HFF-Myc (cell line): Measurements from ENCODE around the gene AKAP6.
"Not testable (repeated sequence)": the region's sequence is repeated elsewhere in the genome, so short reads cannot be mapped to it uniquely, and the experiment has no call there.

ENCODE experiments used
- DNase-seq: peaks from one replicate; pipeline ENCODE4 v3.0.0-alpha.2; 2011; ENCODE audit warnings: low read depth; ENCODE audit errors: extremely low read depth
- H3K4me3 ChIP-seq: replicated peaks from 2 replicates; pipeline ENCODE4 v1.5.1; 2011; ENCODE audit warnings: low read depth, mild to moderate bottlenecking, control low read depth, low read length
- TF ChIP-seq, protein P1 (sequence below): IDR thresholded peaks from 2 replicates; pipeline ENCODE4 v1.5.1; 2012; ENCODE audit warnings: mild to moderate bottlenecking, low read depth, low read length, control low read depth; ENCODE audit errors: missing control alignments

Gene AKAP6

DNA sequence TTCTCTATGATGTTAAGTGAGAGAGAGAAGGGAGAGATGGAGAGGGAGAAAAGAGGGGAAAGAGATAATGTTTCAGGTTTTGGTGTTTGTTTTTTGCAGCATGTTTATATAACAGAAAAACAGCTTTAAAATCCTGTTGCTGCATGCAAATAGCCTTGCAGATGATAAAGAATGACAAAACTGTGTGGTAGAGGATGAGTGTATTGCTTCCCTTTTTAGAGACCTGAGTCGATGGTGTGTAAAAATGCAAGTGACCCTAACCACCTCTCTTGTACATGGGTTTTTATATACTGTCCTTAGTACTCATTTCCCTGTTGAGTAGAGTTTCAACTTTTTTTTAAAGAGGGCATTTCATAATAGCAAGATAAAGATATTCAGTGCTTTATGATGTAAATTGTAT is 249.1 kb downstream of the AKAP6 start:
- no peak for DNase-seq
- no peak overlapping the region for H3K4me3 ChIP-seq
- TF ChIP-seq, protein P1, sequence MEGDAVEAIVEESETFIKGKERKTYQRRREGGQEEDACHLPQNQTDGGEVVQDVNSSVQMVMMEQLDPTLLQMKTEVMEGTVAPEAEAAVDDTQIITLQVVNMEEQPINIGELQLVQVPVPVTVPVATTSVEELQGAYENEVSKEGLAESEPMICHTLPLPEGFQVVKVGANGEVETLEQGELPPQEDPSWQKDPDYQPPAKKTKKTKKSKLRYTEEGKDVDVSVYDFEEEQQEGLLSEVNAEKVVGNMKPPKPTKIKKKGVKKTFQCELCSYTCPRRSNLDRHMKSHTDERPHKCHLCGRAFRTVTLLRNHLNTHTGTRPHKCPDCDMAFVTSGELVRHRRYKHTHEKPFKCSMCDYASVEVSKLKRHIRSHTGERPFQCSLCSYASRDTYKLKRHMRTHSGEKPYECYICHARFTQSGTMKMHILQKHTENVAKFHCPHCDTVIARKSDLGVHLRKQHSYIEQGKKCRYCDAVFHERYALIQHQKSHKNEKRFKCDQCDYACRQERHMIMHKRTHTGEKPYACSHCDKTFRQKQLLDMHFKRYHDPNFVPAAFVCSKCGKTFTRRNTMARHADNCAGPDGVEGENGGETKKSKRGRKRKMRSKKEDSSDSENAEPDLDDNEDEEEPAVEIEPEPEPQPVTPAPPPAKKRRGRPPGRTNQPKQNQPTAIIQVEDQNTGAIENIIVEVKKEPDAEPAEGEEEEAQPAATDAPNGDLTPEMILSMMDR: no peak

DNA sequence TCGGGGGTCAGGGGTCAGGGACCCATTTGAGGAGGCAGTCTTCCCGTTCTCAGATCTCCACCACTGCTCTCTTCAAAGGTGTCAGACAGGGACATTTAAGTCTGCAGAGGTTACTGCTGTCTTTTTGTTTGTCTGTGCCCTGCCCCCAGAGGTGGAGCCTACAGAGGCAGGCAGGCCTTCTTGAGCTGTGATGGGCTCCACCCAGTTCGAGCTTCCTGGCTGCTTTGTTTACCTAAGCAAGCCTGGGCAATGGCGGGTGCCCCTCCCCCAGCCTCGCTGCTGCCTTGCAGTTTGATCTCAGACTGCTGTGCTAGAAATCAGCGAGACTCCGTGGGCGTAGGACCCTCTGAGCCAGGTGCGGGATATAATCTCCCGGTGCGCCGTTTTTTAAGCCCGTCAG is 254.3 kb downstream of the AKAP6 start:
- DNase-seq, H3K4me3 ChIP-seq: not testable (repeated sequence)

DNA sequence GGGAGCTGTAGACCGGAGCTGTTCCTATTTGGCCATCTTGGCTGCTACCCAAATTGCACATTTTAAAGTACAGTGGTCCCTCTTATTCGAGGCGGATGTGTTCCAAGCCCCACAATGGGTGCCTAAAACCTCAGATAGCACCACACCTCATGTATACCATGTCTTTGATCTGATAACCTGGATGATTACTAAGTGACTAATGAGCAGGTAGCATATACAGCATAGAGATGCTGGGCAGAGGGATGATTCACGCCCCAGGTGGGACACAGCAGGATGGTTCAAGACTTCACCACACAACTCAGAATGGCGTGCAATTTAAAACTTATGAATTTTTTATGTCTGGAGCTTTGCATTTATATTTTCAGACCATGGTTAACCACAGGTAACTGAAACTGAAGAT is 255.0 kb downstream of the AKAP6 start:
- DNase-seq: no peak
- TF ChIP-seq, protein P1: no peak
- no peak overlapping the region for H3K4me3 ChIP-seq

DNA sequence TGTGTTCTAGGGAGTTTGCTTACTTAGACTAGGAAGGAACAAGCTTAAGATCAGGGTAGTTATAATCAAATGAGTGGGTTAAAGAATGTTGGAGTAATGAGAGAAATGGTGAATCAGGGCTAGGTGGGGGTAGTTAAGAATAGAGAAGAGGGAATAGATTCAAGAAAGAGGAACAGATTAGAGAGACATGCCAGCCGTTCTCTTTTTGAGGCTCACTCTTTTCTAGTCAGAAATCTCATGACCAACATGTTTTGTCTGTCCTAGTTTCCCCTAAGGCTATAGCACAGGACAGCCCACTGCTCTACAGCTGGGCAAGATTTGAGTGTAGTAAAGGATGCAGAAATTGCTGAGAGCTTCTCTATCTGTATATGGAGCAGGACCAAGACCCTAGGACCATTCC is 258.4 kb downstream of the AKAP6 start:
- TF ChIP-seq, protein P1: no peak
- DNase-seq: no peak
- no peak overlapping the region for H3K4me3 ChIP-seq

DNA sequence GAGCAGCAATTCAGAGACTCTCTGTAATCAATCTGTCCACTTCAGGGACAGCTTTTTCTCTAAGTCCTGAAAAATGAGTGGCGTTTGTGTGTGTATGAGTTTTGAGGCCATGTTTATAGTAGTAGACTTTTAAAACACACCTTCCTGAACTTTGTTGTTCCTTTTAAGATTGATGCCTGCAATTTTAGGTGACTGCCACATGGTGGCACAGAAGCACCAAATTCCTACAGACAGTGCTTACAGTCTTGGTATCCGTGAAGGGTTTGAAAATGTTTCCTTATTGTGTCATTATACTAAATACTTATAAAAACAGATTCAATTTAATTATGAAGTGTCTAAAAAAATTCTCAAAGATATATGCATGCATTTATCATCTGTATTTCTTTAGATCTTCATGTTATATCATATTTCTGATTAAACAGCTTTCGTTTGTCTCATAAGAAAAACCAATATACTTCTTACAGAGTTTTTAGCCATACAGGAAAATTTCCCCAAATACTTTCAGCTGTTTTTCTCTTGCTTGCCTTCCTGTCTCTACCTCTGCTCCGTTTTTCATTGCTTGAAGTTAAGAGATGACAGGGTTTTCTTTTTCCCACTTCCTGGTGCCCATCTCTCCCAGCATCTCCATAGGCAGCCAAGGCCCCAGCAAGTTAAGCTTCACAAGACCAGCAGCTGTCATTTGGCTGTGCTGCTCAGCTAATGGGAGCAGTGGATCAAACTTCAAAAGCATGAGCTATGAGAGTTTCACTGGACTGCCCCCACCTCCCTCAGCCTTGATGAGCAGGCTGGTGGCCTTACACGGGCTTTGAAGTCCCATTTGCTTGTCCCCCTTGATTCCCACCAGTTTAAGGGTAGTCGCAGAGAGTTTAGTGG is 259.6 kb downstream of the AKAP6 start:
- TF ChIP-seq, protein P1: peak; percentile 79
- no peak for DNase-seq
- no peak overlapping the region for H3K4me3 ChIP-seq

DNA sequence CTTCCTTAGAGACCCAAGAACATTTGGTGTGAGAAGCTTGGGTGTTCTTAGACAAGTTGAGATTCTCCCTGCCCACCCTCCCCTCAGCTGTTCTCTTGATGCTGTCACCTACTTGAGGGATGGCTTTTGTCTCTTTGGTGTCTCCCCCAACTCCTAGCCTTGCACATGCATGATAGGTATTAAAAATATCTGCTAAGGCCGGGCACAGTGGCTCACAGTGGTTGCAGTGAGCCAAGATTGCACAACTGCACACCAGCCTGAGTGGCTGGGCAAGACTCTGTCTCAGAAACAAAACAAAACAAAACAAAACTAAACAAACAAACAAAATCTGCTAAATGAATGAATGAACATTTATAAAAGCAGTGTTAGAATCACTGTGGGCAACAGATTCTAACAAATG is 261.1 kb downstream of the AKAP6 start:
- no peak overlapping the region for H3K4me3 ChIP-seq
- DNase-seq: no peak
- TF ChIP-seq, protein P1: no peak

DNA sequence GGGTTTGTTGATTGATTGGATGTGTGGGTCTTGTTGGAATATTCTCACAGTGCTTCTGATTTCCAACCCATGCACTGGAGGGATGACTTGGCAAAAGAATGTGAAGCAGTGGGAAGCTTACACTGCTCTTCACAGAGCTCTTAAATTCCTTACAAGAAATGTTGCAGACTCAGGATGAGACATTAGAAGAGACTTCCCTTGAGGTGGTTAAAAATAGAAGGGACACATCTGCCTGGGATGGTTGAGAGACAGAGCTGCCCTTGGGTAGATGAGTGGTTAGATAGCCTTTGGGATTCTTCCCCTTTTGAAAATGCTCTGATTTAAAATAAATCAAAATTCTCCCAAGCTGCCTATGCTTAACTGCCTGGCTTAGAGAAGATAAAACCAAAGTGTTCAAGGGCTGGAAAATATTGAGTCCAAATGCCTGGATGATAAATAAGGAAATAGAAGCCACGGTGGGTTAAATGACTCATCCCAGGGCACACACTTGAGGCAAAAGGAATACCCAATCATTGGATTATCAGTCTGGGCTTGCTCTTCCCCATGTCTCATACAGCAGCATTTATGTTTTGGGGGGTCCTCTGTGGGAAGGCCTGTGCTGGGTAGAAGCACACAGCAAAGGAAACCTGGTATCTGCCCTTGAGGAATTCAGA is 264.3 kb downstream of the AKAP6 start:
- TF ChIP-seq, protein P1: no peak
- peak; percentile 61 for DNase-seq
- no peak overlapping the region for H3K4me3 ChIP-seq
